Measurements from ENCODE around the gene GABRG3. TPM values are rescaled to one million over a fixed set of nuclear protein-coding genes. Genes with fewer than 3 reads are reported as not detected.

The GABRG3 gene
- total and polyA plus RNA-seq, 9 of the 15 experiments (the other 6 are each of a cell fraction or from before 2014, with no cell fraction given) = 4.0 to 15.1 (median 11.2) TPM

- no peak for TF ChIP-seq ZMIZ1 (IDR thresholded peaks at IDR 0.05; ENCODE audit: low read depth in 2 of 2, low read length in 2 of 2)
- no peak for TF ChIP-seq CTCF (IDR thresholded peaks at IDR 0.05 in 2 of 3, conservative IDR thresholded peaks at IDR 0.05 in 1 of 3; ENCODE audit: insufficient read depth in 2 of 3, low read depth in 1 of 3, low read length in 3 of 3)
- no peak for TF ChIP-seq MAFF (IDR thresholded peaks at IDR 0.05; ENCODE audit: low read length)
- no peak for TF ChIP-seq IFI16 (CRISPR knock-in tag; IDR thresholded peaks at IDR 0.05)
- no peak for TF ChIP-seq SAP30 (IDR thresholded peaks at IDR 0.05; ENCODE audit: borderline replicate concordance, insufficient read depth, low read depth, low read length, poor library complexity, severe bottlenecking)
- TF ChIP-seq MNT (conservative IDR thresholded peaks at IDR 0.05) = peak in 1 of 2 experiments; percentile 59; a peak in 2 of 4 replicates
Observed at GRCh38 chr15:27468151-27468591, 497.2 kb downstream of the GABRG3 start (continued).

Measured in K562 (cell line).